GM21367 (cell line): ENCODE data around the gene TEX47.

Source experiments
- ATAC-seq: cut with Tn5 transposase; IDR thresholded peaks from one replicate; pipeline ENCODE4 v1.9.1; 2021; ENCODE audit not compliant: unreplicated experiment

Gene TEX47

DNA sequence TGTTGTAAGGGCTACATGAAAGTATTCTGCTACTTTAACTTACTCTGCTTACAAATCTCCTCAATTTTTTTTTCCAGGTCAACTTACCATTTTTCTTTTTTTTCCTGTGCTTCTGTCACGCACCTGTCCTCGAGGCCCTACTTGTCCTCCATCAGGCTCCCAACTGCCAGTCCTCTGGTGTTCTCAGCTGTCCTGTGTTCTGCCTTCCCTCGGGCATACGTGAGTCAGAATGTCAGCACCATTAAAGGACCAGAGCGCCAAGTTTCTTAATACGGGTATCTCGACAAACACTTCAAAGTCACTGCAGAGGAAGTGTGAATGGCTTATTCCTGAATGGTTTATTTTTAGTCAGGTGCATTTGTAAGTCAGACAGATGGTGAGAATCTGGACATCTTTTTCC is at the start of gene TEX47:
Gene TEX47, minus strand, starts transcription at position 185 of the 400 bp plus-strand sequence. CDS start 795 bp downstream, outside the sequence.
- ATAC-seq, result no peak

DNA sequence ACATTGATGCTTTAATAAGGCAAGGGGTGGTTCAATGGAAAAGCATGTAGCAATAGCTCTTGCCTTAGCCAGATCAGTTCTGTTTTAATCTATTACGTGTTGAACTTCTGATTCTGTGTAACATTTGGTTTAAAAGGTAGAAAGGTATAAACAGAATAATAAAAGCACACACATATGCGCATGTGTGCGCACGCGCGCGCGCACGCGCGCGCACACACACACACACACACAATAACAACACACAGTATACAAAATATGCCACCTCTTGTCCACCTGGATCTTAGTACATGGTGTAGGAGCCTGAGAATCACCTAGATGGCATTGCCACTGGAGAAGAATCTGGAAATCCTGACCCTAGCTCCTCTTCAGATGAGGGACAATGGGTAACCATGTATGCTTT is 49.6 kb upstream of the TEX47 start:
- ATAC-seq, result no peak

DNA sequence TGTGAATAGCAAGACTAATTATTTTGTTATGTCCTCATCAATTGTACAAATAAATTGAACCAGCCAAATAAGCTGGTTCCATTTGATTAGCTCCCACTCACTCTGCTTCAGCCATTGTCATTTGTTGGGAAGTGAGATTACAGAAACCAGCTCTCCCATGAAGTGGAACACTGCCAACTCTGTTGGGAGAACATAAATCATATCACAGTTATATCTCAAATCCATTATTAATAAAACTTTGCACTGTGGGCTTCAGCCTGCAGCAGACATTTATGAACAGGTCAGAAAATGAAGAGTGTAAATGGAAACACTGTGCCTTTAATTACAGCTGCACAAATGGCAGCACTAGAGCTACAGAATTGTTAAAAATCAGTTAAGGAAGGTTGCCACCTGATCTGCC is 46.7 kb upstream of the TEX47 start:
- no peak for ATAC-seq

DNA sequence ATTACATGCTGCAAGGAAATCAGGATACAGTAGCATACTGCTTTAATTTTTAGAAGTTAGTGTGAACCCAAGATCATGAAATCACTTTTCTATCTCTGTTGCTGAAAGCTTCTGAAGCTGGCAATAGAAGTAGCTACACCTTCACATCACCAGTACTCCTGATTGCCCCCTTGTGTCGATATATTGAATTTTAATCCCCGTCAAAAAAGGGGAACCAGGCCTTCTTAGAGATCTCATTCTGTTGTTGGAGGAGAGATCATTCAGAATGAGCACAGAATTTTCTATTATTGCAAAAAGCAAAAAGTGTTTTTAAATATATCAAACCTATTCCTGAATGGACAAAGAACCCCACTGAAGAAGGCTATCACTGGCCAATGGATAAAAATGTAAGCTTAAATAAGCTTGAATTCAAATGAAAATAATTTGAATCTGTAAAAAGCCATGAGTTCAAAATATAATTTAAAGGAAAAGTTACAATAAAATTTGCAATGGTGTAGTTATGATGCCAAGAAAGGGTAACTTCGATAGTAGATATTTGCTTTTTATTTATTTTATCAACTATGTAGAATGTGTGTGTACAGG is 39.7 kb upstream of the TEX47 start:
- ATAC-seq, result peak; percentile 92

DNA sequence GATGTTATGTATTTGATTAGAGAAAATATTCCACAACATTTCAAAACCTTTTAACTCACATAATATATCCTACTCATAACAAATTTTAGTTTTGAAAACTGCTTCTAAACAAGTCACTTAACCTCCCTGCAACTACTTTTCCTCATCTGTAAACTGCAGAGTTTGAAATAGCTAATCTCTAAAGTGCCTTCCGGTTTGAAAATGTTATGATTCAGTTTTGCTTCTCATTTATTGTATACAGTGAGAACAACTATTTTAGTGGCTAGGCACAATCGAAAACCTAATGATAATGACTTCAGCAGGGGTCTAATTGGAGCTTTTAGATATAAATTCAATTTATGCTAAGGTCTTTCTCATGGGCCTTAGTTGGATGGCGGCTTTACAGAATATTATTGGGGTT is 30.7 kb upstream of the TEX47 start:
- no peak for ATAC-seq

DNA sequence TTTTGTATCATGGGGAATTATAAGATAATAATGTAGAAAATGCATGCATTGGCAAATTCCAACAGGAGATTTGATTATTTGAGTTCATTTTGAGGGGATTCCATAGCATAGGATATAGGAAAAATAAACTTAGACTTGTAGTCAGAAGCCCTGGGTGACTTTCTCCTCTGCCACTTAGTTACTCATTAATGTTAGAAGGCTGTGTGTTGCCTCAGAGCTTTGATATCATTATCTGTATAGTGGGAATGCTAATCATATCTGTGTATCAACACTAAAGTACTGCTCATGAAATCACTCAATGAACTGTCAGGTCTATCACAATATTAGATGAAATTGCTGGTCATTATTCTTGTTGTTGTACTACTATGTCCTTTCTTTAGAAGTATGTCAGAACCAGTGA is 23.0 kb upstream of the TEX47 start:
- ATAC-seq, result no peak

DNA sequence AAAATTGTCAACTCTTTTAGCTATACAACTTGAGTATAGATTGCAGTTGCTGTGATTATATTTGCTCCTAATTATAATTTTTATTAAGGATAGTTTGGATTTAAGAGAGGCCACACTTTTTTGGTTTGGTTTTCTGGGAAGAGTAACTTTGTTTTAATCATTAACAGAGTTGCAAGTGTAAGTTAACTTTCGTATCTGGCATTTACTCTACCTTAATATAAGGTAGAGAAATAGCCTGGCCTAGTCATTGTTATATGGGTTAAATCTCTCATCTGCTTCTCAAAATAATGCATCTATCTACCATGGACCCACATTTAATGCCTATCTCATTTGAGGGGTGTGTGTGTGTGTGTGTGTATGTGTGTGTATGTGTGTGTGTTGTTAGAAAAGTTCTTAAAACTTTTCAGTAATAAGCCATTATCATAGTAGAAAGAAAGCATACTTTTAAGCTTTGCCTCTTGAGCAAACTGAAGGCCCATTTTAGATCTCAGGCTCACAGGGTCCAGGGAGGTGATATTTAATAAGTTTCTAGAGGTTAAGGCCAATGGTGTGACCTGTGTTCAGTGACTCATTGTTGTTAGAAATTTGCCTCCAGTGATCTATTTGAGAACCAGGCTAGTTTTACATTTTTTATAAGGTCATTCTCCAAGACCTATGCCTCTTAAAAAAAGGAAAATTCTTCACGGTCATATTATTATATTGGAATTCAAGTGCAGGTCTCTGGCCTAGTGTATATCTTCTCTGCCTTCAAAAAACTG is 10.9 kb upstream of the TEX47 start:
- ATAC-seq, result no peak

DNA sequence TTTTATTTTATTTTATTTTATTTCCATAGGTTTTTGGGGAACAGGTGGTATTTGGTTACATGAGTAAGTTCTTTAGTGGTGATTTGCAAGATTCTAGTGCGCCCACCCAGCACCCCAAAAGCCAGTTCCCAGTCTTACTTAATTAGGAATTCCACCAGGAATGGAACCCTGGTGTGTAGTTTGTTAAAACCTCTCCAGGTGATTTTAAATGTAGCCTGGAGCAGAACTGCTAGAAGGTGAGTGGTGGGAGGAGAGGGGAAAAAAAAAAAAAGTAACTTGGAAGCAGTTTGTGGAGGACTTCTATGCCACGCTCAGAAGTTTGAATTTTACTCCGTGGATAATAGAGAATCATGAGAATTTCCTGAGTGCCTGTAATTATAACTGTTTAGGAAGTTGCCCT is 5.5 kb upstream of the TEX47 start:
- no peak for ATAC-seq

DNA sequence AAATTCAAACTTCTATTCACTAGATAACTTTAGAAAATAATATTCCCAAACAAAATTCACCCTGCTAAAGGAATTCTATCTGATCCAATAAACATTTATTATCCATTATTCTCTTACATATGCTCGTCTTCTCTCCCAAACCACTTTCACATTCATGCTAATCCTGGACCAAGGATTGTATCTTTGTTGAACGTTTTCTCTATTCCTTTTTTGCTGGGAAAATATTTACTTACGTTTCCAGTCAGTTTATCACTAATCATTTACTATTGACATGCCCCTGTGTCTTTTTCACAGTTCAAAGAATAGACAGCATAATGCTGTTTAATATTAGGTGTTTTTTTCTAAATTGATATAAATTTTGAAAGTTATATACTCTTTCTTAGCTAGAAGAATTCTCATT is 3.2 kb downstream of the TEX47 start:
- no peak for ATAC-seq

DNA sequence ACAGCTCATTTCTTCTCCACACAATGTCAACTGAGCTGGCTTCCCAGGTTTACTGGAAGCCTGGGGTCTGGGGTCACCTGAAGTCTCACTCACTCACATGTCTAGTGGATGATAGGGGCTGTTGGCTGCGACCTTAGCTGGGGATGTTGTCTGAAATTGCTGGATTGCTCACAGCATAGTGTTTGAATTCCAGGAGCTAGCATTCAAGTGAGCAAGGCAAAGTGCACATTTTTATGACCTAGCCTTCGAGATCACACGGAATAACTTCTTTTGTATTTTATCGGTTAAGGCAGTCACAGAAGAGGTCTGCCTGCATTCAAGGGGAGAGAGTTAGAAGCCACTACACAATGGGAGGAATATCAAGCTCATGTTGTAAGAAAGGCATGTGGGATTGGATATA is 3.6 kb downstream of the TEX47 start:
- no peak for ATAC-seq

DNA sequence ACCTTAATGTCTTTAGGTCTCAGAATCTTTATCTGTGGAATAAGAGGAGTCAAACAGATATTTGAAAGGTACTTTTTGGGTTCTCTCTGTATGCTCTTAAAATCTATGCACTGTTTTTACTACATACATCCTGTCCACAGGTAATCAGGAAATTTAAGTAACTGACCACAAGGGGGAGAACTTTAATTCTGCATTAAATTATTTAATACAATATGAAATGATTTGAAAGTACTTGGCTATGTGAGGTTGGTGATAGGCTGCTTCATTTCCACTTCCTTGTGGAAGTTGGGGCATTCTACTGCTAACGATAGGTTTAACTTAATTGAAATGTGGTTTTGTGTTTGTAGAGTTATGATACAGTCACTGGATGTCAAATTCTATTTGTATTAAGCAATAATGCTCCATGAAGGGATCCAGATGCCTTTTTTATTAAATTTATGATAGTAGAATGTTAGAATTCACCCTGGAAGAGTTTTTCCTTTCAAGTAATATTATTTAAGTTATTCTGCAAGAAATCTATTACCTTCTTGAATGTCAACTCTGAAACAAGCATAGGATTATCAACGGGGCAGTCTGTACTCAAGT is 6.0 kb downstream of the TEX47 start:
- peak; percentile 50 for ATAC-seq

DNA sequence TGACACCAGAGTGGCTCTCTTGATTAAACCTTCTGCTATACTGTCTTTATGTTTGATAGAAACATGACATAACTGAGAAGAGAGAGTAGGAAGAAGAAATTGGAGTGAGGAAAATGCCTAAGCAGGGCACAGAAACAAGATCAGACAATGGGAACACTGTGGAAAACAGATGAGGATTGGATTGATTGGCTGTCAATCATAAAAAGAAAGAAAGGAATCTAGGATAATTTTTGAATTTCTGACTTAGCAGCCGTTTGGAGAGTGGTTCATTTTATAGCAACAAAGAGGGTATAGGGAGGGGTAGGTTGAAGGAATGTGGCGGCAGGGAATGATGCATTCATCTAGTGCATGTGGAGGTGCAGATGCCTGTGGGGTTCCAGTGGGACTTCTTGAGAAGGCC is 7.8 kb downstream of the TEX47 start:
- ATAC-seq, result no peak

DNA sequence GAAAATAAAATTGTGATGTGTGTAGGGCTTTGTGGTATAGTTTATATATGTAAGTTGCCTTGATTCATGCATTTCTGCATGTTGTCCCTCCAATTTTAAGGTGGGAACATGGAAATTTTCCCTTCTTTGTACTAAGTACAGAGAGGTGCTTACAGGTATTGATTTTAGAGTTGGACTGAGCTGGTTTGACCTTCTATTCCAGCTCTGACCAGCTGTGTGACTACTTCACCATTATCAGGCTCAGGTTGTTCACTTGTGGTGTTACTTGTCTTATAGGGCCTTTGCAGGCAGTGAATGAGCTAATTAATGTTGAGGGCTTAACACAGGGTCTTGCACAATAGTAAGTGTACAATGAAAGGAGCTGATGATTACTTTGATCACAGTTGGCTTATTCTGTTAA is 19.7 kb downstream of the TEX47 start:
- ATAC-seq, result no peak

DNA sequence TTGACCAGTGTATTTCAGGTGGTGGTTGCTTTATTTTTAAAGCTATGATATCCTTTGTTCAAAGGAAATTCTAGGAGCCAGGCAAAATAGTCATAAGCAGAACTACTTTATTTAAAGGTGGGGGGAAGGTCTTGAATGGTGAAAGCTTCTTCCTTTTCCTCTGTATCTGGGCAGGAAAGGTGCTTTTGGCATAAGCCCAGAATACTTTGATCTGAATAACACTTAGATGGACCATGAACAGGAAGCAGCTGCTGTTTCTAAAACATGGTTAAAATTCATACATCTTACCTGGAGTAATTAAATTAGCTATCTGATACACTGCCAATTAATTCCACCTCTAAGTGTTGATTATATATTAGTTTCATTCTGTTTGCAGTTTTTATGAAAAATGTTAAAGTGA is 22.8 kb downstream of the TEX47 start:
- ATAC-seq, result no peak

DNA sequence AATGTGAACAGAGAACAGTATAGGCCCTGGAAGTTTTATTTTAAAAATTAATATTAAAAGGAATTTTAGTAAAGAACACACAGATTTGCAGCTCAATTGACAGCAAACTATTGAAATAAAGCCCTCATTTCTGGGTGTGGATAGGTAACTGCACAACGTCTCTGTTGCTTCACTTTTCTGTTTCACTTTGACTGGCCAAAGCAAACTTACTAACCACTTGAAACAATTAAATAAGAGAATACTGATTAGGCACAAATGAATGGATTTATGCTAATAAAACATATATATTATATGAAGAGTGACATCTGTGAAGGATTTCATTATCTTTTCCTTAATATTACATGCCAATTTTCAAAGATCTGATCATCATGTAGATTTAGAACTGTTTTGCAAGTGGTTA is 24.1 kb downstream of the TEX47 start:
- ATAC-seq, result no peak

DNA sequence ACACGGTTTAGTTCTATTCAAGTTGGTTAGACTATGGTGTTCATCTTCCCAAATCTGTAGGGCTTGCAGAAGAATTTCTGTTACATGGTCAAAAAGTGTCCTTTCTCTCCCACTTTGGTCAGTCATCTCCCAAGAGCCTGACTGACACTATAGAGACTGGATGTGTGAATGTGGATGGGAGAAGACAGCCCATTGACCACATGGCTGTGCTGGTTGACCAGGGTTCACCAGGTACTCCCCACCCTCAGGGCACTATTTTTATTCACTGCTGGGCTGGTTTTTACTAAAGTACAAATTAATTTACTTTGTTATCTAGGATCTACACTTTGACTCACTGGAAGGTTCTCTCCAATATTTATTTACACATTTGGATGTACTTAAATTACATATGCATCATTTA is 33.8 kb downstream of the TEX47 start:
- no peak for ATAC-seq

DNA sequence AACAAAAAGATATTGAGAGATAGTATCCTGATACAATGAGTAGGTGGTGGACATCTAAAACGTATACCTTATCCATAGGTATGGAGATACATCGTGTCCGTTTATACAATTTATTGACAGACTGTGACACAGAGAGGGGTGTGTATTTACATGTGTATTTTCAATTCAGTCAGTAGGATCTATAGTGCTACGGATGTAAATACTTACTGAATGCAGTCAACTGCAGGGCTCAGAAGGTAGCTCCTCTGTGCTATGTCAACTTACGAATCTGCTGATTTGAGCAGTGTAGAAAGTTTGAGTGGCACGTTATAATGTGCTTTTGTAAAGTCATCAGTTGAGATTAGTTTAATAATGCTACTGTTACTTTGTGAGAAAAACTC is 35.4 kb downstream of the TEX47 start:
- no peak for ATAC-seq

DNA sequence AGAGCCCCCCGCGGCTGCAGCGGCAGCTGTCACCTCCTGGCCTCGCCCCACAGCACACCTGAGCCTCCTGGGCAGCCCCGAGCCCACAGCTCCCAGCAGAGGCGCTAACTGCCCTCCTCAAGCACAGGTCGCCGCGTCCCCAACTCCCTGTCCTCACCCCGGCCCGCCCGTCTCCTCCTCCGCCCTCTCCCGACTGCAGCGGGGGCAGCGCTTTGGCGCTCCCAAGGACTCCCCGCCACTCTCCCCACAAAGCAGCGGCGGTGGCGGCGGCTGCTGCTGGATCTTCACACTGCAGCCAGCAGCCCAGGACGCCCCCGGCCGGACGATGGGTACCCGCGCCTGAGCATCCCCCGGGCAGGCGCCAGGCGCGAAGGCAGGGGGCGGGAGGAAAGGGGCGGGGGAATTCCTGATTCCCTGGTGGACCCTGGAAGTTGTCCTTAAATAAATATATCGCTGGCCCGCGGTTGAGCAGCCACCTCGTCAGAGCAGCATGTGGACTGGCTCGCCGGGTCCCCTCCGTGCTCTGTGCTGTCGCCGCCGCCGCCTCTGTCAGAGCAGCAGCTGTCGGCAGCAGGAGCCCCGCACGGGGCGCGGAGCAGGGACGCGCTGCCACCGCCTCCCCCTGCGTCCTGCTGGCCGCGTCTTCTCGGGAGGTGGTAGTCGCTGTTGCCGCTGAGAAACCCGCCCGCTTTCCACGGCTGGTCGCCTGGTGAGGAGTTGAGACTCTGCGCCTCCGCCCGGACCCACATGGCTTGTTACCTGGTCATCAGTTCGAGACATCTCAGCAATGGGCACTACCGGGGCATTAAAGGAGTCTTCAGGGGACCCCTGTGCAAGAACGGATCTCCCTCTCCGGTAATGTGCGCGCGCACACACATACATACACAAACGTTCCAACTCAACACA is 36.1 kb downstream of the TEX47 start, which contains the start of gene ZNF804B:
Gene ZNF804B, plus strand, starts transcription at position 471 of the 906 bp plus-strand sequence. Its CDS starts 277 bp downstream, at position 748.
- no peak for ATAC-seq

DNA sequence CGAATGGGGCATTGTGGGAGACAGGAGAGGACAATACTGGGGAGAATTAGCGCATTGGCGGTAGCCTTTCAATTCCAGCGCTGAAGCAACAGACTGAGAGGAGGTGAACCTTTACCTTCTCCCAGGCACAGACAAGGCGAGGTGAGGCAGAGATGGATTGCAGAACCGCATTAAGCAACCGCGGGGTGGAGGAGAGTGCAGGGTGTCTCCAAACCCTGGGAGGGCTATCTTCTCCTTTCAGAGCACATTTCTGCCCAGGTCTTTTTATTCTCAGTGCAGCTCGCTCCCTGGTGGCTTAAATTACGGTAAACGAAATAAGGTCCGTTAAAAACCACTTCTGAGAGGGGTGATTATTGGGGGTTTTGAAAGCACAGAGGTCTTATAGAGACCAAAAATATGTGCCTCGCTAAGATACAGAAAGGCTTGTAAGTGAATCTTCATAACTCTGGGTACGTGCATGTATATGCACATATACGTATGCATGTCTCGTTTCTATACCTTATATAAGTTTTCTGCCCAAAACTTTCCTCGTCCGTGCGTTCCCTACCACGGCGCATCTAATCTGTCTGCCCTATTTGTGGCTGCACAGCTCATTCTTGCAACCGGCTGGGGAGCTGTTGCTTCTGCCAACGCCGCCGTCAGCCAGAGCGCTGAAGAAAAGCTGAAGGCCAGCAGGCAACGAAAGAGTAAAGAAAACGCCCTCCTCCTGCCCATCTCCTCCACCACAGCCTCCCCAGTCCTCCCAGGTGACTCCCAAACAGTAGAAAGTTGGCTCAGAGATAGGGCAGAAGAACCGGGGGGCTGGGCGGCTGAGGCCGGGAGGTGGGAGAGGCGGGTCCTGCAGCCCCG is 36.9 kb downstream of the TEX47 start:
- no peak for ATAC-seq

DNA sequence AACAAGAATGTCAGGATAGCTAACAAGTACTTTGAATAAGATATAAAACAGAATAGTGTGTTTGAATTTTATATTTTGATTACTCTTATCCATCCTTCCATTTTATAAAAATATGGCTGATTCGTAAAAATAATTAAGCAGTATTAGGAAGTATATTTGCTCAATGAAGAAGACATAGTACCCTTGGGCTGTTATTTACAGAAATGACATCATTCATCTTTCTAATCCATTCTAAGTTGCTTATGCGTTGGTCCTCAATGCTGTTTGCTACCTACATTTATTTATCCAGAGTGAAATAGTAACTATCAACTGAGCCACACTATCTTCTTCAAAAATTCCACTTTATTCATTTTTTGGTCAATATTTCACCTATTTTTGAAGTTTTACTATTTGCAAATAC is 38.2 kb downstream of the TEX47 start:
- no peak for ATAC-seq

DNA sequence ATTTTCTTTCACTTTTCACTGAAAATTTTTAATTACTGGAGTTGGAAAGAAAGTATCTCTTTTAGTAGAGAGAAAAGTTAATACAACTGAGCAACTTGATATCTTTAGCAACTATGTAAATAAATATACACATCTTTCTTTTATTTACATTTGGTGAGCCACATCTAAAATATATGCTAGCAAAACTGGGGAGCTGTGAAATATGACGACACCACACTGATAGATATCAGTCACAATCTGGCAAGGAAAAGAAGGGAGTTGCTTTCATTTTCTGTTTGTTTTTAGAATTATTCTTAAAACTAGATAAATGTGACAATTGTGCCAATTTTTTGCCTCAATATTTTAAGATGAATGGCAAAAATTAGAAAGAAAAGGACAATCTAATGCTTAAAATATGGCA is 38.7 kb downstream of the TEX47 start:
- ATAC-seq, result no peak
